ENCODE results near the gene OR10A3. TPM values are rescaled to one million over a fixed set of nuclear protein-coding genes. Genes with fewer than 3 reads are reported as not detected.

The OR10A3 gene
- total RNA-seq, 2 donors from 2014 or later, result not detected

GRCh38 chr11:7964873-7965272, 23.4 kb upstream of the OR10A3 start:
- Histone ChIP-seq H3K9me3 (no peaks in the 10 kb centered on the region), H3K4me1 (no peaks in the 10 kb centered on the region), H3K36me3 (no peaks in the 10 kb centered on the region), H3K4me3 (no peak overlapping the region), H3K27ac (no peak overlapping the region), H3K27me3 (no peaks in the 10 kb centered on the region)
- TF ChIP-seq CTCF (IDR thresholded peaks at IDR 0.05), result no peak
- no peak for DNase-seq (ENCODE audit: low spot score)

- Histone ChIP-seq H3K4me1 (no peaks in the 10 kb centered on the region), H3K9me3 (no peaks in the 10 kb centered on the region), H3K27ac (no peak overlapping the region), H3K36me3 (no peaks in the 10 kb centered on the region), H3K4me3 (no peak overlapping the region), H3K27me3 (no peaks in the 10 kb centered on the region)
- no peak for TF ChIP-seq CTCF (IDR thresholded peaks at IDR 0.05)
- no peak for DNase-seq (ENCODE audit: low spot score)
Measured at GRCh38 chr11:7964261-7964660, 22.8 kb upstream of the OR10A3 start.

GRCh38 chr11:7955191-7955590, 13.7 kb upstream of the OR10A3 start:
- H3K36me3 ChIP-seq, result no peaks in the 10 kb centered on the region
- no peak for TF ChIP-seq CTCF (IDR thresholded peaks at IDR 0.05)
- H3K4me3 ChIP-seq, result no peak overlapping the region

GRCh38 chr11:7949934-7950333, 8.4 kb upstream of the OR10A3 start:
- H3K27me3 ChIP-seq, result no peaks in the 10 kb centered on the region
- H3K4me1 ChIP-seq, result no peaks in the 10 kb centered on the region
- no peak overlapping the region for H3K27ac ChIP-seq
- no peaks in the 10 kb centered on the region for H3K36me3 ChIP-seq
- H3K9me3 ChIP-seq, result peaks cover 0 to 4% of the 10 kb centered on the region in 2 donors
- no peak for DNase-seq (ENCODE audit: low spot score)
- no peak overlapping the region for H3K4me3 ChIP-seq
- TF ChIP-seq CTCF (IDR thresholded peaks at IDR 0.05), result no peak

More at GRCh38 chr11:7955191-7955590, 13.7 kb upstream of the OR10A3 start:
- Histone ChIP-seq H3K27ac (no peak overlapping the region), H3K9me3 (peaks cover 0 to 6% of the 10 kb centered on the region in 2 donors), H3K27me3 (no peaks in the 10 kb centered on the region), H3K4me1 (no peaks in the 10 kb centered on the region)
- DNase-seq (ENCODE audit: low spot score), result no peak

GRCh38 chr11:7944123-7944522, 2.6 kb upstream of the OR10A3 start:
- no peak for DNase-seq (ENCODE audit: low spot score)
- no peak for TF ChIP-seq CTCF (IDR thresholded peaks at IDR 0.05)
- Histone ChIP-seq H3K36me3 (no peaks in the 10 kb centered on the region), H3K9me3 (peaks cover 0 to 31% of the 10 kb centered on the region in 2 donors), H3K4me1 (no peaks in the 10 kb centered on the region), H3K4me3 (no peak overlapping the region), H3K27ac (no peak overlapping the region), H3K27me3 (no peaks in the 10 kb centered on the region)

- no peak for TF ChIP-seq CTCF (IDR thresholded peaks at IDR 0.05)
- peaks cover 0 to 31% of the 10 kb centered on the region in 2 donors for H3K9me3 ChIP-seq
- H3K4me1 ChIP-seq, result no peaks in the 10 kb centered on the region
- H3K36me3 ChIP-seq, result no peaks in the 10 kb centered on the region
- H3K4me3 ChIP-seq, result no peak overlapping the region
- H3K27me3 ChIP-seq, result no peaks in the 10 kb centered on the region
- no peak for DNase-seq (ENCODE audit: low spot score)
- H3K27ac ChIP-seq, result no peak overlapping the region
Measured at GRCh38 chr11:7941146-7941545, 362 bp downstream of the OR10A3 start.
